Inflammatory macrophage treated with lipopolysaccharide for 1 hour (primary cell): ENCODE measurements around the gene METTL1.
"Not testable (repeated sequence)": the region's sequence is repeated elsewhere in the genome, so short reads cannot be mapped to it uniquely, and the experiment has no call there.

Experiments
- DNase-seq, 2 donors: peaks; one replicate each; pipeline ENCODE4 v3.0.0-alpha.2; 2020 to 2022

METTL1 gene

GRCh38 chr12:57796996-57797395 is 25.1 kb upstream of the METTL1 start:
- DNase-seq, result no peak

- DNase-seq, result peak in 1 of 2 donors; percentile 44
Observed at GRCh38 chr12:57795354-57795753, 23.4 kb upstream of the METTL1 start.

- DNase-seq, result peak; percentile 79 to 93
Observed at GRCh38 chr12:57793920-57794319, 22.0 kb upstream of the METTL1 start.

- DNase-seq, result no peak
Observed at GRCh38 chr12:57783861-57784260, 12.0 kb upstream of the METTL1 start.

GRCh38 chr12:57783466-57783801 is 11.5 kb upstream of the METTL1 start:
- no peak for DNase-seq

- DNase-seq, result peak; percentile 87 to 99
Observed at GRCh38 chr12:57782608-57783465, 10.9 kb upstream of the METTL1 start, which contains the start of gene TSFM. TSFM (plus strand) TSS chr12:57782787; CDS start chr12:57782802, 15 bp downstream.

- no peak for DNase-seq
Observed at GRCh38 chr12:57782243-57782607, 10.3 kb upstream of the METTL1 start.

GRCh38 chr12:57781801-57782200 is 9.9 kb upstream of the METTL1 start:
- DNase-seq, result no peak

GRCh38 chr12:57781244-57781643 is 9.3 kb upstream of the METTL1 start:
- peak; percentile 34 to 48 for DNase-seq

GRCh38 chr12:57780284-57780897 is 8.5 kb upstream of the METTL1 start:
- DNase-seq, result no peak

GRCh38 chr12:57779736-57780135 is 7.8 kb upstream of the METTL1 start:
- DNase-seq, result no peak

GRCh38 chr12:57777911-57778310 is 6.0 kb upstream of the METTL1 start:
- DNase-seq, result peak in 1 of 2 donors; percentile 66

GRCh38 chr12:57777367-57777766 is 5.5 kb upstream of the METTL1 start:
- no peak for DNase-seq

- DNase-seq, result no peak
Observed at GRCh38 chr12:57776247-57776587, 4.3 kb upstream of the METTL1 start.

GRCh38 chr12:57775563-57776246 is 3.8 kb upstream of the METTL1 start:
- DNase-seq, result peak; percentile 70 to 83

- DNase-seq, result no peak
Observed at GRCh38 chr12:57775044-57775443, 3.1 kb upstream of the METTL1 start.

- DNase-seq, result not testable (repeated sequence)
Observed at GRCh38 chr12:57774634-57775033, 2.7 kb upstream of the METTL1 start.

- DNase-seq, result peak in 1 of 2 donors; percentile 66
Observed at GRCh38 chr12:57772429-57773322, 771 bp upstream of the METTL1 start, which contains the start of gene EEF1AKMT3. EEF1AKMT3 (plus strand) TSS chr12:57772614; CDS start chr12:57772725, 111 bp downstream.

GRCh38 chr12:57771236-57771872 is 551 bp downstream of the METTL1 start:
- peak; percentile 97 to 99 for DNase-seq

- DNase-seq, result peak; percentile 51 to 67
Observed at GRCh38 chr12:57770734-57771133, 1.2 kb downstream of the METTL1 start.

- DNase-seq, result no peak
Observed at GRCh38 chr12:57769594-57769993, 2.3 kb downstream of the METTL1 start.

GRCh38 chr12:57767876-57768275 is 4.0 kb downstream of the METTL1 start:
- no peak for DNase-seq
